ENCODE measurements around the gene DIP2C.
"Not testable (repeated sequence)": the region's sequence is repeated elsewhere in the genome, so short reads cannot be mapped to it uniquely, and the experiment has no call there.

- TF ChIP-seq CTCF, POLR2A (IDR thresholded peaks at IDR 0.05): not testable (repeated sequence)
Observed at GRCh38 chr10:424724-425123, 264.7 kb downstream of the DIP2C start.
